ENCODE results near the gene ASB10. TPM values are rescaled to one million over a fixed set of nuclear protein-coding genes. Genes with fewer than 3 reads are reported as not detected.

Gene ASB10
- polyA plus RNA-seq, 2 of the 4 experiments (the other 2 are of a cell fraction) = not detected

DNA sequence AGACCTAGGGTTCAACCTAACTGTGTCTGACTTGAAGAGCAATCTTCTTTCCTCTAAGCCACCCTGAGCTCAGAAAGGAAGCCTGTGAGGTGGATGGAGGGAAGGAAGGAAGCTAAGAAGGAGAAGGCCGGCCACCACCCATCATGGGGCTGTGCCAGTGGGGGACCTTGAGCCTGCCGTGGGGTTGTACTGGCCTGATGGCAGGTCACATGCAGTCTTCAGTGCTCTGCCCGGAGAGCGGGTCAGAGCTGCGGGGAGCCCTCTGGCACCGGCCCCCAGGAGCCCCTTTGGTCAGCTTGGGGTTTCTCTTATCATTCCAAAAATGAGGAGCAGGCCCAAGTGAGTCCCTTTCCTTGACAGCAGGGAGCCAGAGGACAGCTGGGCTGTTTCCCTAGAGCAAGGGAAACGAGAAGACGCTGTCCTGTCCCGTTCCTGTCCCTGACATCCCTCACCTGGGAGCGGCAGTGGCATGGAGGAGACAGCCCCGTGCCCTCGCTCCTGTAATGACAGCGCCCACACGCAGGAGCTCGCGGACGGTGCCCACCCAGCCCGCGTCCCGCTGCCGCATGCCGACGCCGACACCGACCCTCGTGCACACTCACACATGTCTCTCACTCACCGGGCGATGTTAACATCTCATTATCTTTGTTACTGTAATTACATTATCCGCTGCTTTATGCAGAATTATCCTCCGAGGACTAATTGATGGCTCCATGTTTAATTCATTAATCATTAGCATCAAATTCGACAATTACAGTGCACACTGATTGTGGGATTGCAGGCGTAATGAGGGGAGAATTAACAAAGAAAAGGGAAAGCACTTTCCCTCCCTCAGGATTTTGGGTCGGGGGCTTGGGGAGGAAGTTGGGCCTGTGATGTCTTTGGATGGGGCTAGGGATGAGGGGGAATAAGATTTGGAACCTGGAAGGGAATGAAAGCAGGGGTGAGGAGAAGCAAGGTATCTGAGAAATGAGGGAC is 50.9 kb downstream of the ASB10 start (continued):
- TF ChIP-seq, protein P1, sequence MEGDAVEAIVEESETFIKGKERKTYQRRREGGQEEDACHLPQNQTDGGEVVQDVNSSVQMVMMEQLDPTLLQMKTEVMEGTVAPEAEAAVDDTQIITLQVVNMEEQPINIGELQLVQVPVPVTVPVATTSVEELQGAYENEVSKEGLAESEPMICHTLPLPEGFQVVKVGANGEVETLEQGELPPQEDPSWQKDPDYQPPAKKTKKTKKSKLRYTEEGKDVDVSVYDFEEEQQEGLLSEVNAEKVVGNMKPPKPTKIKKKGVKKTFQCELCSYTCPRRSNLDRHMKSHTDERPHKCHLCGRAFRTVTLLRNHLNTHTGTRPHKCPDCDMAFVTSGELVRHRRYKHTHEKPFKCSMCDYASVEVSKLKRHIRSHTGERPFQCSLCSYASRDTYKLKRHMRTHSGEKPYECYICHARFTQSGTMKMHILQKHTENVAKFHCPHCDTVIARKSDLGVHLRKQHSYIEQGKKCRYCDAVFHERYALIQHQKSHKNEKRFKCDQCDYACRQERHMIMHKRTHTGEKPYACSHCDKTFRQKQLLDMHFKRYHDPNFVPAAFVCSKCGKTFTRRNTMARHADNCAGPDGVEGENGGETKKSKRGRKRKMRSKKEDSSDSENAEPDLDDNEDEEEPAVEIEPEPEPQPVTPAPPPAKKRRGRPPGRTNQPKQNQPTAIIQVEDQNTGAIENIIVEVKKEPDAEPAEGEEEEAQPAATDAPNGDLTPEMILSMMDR (IDR thresholded peaks at IDR 0.05) = no peak
- TF ChIP-seq MAFK (IDR thresholded peaks at IDR 0.05; ENCODE audit: partially characterized antibody) (no peak), NR3C1 (IDR thresholded peaks at IDR 0.05) (no peak), HEYL (CRISPR knock-in tag; IDR thresholded peaks at IDR 0.05) (no peak), CHD4 (IDR thresholded peaks at IDR 0.05; ENCODE audit: borderline replicate concordance) (no peak)
- TF ChIP-seq, protein P2, sequence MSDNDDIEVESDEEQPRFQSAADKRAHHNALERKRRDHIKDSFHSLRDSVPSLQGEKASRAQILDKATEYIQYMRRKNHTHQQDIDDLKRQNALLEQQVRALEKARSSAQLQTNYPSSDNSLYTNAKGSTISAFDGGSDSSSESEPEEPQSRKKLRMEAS (IDR thresholded peaks at IDR 0.05) = no peak
- TF ChIP-seq, protein P3, sequence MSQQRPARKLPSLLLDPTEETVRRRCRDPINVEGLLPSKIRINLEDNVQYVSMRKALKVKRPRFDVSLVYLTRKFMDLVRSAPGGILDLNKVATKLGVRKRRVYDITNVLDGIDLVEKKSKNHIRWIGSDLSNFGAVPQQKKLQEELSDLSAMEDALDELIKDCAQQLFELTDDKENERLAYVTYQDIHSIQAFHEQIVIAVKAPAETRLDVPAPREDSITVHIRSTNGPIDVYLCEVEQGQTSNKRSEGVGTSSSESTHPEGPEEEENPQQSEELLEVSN (IDR thresholded peaks at IDR 0.05; ENCODE audit: borderline replicate concordance, low read depth) = no peak

DNA sequence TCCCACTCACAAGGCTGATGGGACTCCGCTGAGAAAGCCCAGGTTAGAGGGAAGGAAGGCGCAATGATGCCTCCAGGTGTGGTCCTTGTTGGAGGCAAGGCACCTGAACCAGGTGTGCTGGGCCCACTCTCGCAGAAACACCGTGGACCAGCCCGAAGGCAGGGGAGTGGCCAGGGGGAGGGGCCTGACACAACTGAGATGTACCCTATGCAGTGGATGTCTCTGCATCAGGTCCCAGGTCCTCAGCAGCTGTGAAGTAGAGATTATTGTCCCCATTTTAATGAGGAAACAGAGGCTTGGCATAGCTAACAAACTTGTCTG is 51.6 kb downstream of the ASB10 start:
- Histone ChIP-seq H3K4me3 (no peak overlapping the region), H3K4me1 (no peaks in the 10 kb centered on the region), H3K4me2 (no peak overlapping the region), H3K27ac (no peak overlapping the region), H3K9me3 (no peaks in the 10 kb centered on the region)
- WGBS (ENCODE audit: missing lambda C conversion rate) = 88% methylated on average over 5 of the region's 5 CpGs
- DNase-seq (ENCODE audit: low read depth in 1 of 2, low spot score in 1 of 2) (no peak), ATAC-seq (no peak), FAIRE-seq (no peak)
- POLR2A ChIA-PET = no interaction called here
- CTCF ChIA-PET = interaction anchor here (1.0 to 2.6 kb wide), 5 partner anchors 12 to 75 kb away, joined by 3 to 17 read pairs (median 3); no protein-coding TSS in a partner anchor
- TF ChIP-seq RARB (CRISPR knock-in tag; IDR thresholded peaks at IDR 0.05) (no peak), GATA3 (IDR thresholded peaks at IDR 0.05; ENCODE audit: borderline replicate concordance) (no peak), MAFK (IDR thresholded peaks at IDR 0.05; ENCODE audit: partially characterized antibody) (no peak), RNF2 (IDR thresholded peaks at IDR 0.05; ENCODE audit: borderline replicate concordance, low read depth) (no peak), BHLHE40 (IDR thresholded peaks at IDR 0.05; ENCODE audit: low read depth, low read length) (no peak), HEYL (CRISPR knock-in tag; IDR thresholded peaks at IDR 0.05) (no peak)
- TF ChIP-seq, protein P4, sequence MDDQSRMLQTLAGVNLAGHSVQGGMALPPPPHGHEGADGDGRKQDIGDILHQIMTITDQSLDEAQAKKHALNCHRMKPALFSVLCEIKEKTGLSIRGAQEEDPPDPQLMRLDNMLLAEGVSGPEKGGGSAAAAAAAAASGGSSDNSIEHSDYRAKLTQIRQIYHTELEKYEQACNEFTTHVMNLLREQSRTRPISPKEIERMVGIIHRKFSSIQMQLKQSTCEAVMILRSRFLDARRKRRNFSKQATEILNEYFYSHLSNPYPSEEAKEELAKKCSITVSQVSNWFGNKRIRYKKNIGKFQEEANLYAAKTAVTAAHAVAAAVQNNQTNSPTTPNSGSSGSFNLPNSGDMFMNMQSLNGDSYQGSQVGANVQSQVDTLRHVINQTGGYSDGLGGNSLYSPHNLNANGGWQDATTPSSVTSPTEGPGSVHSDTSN (IDR thresholded peaks at IDR 0.05) = no peak
- TF ChIP-seq, protein P2 (IDR thresholded peaks at IDR 0.05) = no peak

DNA sequence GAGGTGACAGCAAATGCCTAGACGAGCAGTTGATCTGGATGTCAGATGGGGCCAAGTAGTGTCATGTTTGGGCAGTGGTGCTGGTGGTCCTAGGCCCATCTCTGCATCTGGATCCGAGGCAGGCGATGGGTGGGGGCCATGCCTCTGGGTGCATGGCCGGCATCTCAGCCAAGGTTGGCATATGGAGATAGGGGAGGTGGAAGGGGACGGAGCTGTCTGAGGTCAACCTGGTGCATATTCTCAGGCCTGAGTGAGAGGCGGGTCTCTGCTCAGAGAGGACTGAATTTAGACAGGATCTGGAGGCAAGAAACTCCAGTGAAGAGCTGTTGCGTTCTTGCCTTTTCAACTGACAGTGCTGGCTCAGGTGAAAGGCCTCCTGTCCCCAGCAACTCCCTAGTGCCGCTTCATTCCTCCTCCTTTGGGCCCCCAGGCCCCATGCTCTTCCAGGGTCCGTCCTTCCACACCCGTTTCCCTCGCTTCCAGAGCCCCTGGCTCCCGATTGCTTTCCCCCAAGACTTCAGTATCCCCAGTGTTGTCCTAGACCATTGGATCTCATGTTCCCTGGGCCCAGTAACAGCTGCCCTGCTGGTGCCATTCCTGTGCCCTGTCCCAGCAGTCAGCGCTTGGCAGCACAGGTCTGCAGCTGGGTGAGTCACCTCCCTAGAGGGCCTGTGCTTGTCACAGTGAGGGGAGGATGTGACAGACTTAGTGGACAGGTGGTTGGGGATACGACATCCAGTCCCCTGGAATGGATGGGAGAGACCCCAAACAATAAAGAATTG is 52.1 kb downstream of the ASB10 start:
- Histone ChIP-seq H3K9me3 (no peaks in the 10 kb centered on the region), H3K27ac (no peak overlapping the region), H3K4me3 (no peak overlapping the region), H3K4me1 (no peaks in the 10 kb centered on the region), H3K4me2 (no peak overlapping the region)
- TF ChIP-seq NR3C1 (IDR thresholded peaks at IDR 0.05) = no peak
- TF ChIP-seq, protein P3 (IDR thresholded peaks at IDR 0.05; ENCODE audit: borderline replicate concordance, low read depth) = no peak
- no peak for TF ChIP-seq RARB (CRISPR knock-in tag; IDR thresholded peaks at IDR 0.05)
- TF ChIP-seq NFE2L2 (conservative IDR thresholded peaks at IDR 0.05; ENCODE audit: low read length) = no peak
- TF ChIP-seq PHF8 (IDR thresholded peaks at IDR 0.05; ENCODE audit: borderline replicate concordance, low read depth) = no peak
- TF ChIP-seq ZC3H11A (IDR thresholded peaks at IDR 0.05) = no peak
- no peak for TF ChIP-seq RNF2 (IDR thresholded peaks at IDR 0.05; ENCODE audit: borderline replicate concordance, low read depth)
- TF ChIP-seq, protein P5, sequence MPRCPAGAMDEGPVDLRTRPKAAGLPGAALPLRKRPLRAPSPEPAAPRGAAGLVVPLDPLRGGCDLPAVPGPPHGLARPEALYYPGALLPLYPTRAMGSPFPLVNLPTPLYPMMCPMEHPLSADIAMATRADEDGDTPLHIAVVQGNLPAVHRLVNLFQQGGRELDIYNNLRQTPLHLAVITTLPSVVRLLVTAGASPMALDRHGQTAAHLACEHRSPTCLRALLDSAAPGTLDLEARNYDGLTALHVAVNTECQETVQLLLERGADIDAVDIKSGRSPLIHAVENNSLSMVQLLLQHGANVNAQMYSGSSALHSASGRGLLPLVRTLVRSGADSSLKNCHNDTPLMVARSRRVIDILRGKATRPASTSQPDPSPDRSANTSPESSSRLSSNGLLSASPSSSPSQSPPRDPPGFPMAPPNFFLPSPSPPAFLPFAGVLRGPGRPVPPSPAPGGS (IDR thresholded peaks at IDR 0.05) = no peak
- TF ChIP-seq HDAC2 (IDR thresholded peaks at IDR 0.05) = no peak
- no peak for TF ChIP-seq TFCP2L1 (CRISPR knock-in tag; IDR thresholded peaks at IDR 0.05)
- TF ChIP-seq, protein P6, sequence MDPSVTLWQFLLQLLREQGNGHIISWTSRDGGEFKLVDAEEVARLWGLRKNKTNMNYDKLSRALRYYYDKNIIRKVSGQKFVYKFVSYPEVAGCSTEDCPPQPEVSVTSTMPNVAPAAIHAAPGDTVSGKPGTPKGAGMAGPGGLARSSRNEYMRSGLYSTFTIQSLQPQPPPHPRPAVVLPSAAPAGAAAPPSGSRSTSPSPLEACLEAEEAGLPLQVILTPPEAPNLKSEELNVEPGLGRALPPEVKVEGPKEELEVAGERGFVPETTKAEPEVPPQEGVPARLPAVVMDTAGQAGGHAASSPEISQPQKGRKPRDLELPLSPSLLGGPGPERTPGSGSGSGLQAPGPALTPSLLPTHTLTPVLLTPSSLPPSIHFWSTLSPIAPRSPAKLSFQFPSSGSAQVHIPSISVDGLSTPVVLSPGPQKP (IDR thresholded peaks at IDR 0.05; ENCODE audit: low read depth, low read length) = no peak
- TF ChIP-seq, protein P4 (IDR thresholded peaks at IDR 0.05) = no peak
- ChIA-PET CTCF (interaction anchor here (1.0 to 2.6 kb wide), 6 partner anchors 11 to 74 kb away, joined by 3 to 17 read pairs (median 4); no protein-coding TSS in a partner anchor), POLR2A (no interaction called here)
- FAIRE-seq (no peak), ATAC-seq (no peak), DNase-seq (ENCODE audit: low read depth in 1 of 2, low spot score in 1 of 2) (no peak)
- WGBS (ENCODE audit: missing lambda C conversion rate) = 94% methylated on average over 14 of the region's 14 CpGs

Data from A549 (cell line).